Activated naive CD4-positive, alpha-beta T cell treated with anti-CD3 and anti-CD28 coated beads, Interleukin-2, amount 50 U/mL, for 16 hours (primary cell): ENCODE data around the gene MTNR1A.
"Not testable (repeated sequence)": the region's sequence is repeated elsewhere in the genome, so short reads cannot be mapped to it uniquely, and the experiment has no call there.

Experiments
- DNase-seq: peaks from one replicate; pipeline ENCODE4 v3.0.0-alpha.2; 2020

The MTNR1A gene

GRCh38 chr4:186560647-186561046 is 5.3 kb upstream of the MTNR1A start:
- no peak for DNase-seq

GRCh38 chr4:186557486-186557885 is 2.1 kb upstream of the MTNR1A start:
- no peak for DNase-seq

GRCh38 chr4:186557061-186557460 is 1.7 kb upstream of the MTNR1A start:
- DNase-seq: no peak

DNA sequence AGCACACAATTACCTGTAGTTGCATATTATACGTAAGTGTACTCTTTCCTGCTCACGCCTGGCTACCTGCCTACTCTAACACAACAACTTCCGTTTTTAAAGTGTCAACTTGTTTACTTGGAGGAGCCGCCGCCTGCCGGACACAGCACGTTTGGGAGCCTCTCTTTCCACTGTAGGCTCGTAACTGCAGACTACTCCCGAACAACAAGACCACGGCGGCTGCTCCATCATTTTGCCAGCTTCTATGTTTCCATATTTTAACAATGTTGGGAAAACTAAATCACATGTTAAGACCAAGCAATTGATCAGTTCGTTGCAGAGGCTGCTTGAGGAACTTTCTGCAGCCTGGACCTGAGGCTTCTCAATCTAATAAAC is 841 bp downstream of the MTNR1A start:
- DNase-seq: no peak

DNA sequence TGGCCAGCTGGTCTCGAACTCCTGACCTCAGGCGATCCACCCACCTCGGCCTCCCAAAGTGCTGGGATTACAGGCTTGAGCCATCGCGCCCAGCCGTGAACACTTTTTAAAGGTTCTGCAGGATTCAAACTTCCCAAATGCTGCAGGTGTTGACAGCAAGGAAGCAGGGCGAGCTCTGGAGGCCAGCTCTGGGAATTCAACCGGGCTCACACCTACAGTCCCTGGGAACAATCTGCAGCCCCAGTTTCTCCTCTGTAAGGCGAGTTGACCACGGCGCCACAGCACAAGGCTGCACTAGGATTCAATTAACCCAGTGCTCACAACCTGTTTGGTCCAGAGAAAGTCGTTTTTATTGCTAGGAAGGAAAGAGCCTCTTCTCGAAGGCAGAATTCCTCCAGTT is 1.6 kb downstream of the MTNR1A start:
- no peak for DNase-seq

DNA sequence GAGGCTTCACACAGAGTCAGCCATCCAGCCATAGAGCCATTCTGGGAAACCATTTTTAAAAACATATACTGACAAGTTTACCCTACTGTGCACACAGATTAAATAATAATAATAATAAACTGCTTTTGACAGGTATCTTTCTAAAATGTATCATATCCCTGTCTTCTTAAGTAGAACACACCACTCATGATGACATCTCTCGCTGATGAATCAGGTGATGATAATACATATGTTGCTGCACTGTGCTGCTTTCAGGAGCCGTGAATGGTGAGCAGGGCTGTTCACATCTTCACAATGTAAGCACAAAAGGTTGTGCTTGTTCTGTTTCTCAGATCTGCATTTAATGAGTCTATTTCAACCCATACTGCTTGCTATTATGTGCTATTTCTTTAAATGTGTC is 3.5 kb downstream of the MTNR1A start:
- DNase-seq: no peak

GRCh38 chr4:186545436-186545835 is 9.9 kb downstream of the MTNR1A start:
- no peak for DNase-seq

- DNase-seq: no peak
These were observed 12.2 kb downstream of the MTNR1A start for GRCh38 chr4:186543206-186543605.

GRCh38 chr4:186541801-186542200 is 13.6 kb downstream of the MTNR1A start:
- no peak for DNase-seq

- no peak for DNase-seq
These were observed 17.4 kb downstream of the MTNR1A start for GRCh38 chr4:186537843-186538521.

GRCh38 chr4:186536285-186536684 is 19.1 kb downstream of the MTNR1A start:
- no peak for DNase-seq

GRCh38 chr4:186534056-186534455 is 21.3 kb downstream of the MTNR1A start:
- DNase-seq: no peak

GRCh38 chr4:186523927-186524326 is 31.4 kb downstream of the MTNR1A start:
- DNase-seq: not testable (repeated sequence)

DNA sequence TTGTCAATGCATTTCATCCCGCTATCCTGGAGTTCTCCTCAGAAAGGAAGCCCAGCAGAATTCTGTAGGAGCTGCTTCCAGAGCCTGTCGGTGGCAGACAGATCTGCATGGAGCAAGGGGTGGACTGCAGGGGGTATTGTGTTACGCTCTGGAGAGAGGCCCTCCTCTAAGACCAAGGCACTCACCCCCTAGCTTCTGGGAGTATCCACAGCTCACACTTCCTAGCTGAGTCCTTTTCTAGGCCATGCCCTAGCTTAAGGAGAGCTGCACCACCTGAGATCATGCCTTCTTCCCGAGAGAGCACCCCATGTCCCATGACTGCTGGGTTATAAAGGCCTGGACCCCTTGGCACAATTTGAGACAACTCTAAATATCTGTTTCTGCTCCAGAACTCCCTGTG is 39.1 kb downstream of the MTNR1A start:
- DNase-seq: no peak

DNA sequence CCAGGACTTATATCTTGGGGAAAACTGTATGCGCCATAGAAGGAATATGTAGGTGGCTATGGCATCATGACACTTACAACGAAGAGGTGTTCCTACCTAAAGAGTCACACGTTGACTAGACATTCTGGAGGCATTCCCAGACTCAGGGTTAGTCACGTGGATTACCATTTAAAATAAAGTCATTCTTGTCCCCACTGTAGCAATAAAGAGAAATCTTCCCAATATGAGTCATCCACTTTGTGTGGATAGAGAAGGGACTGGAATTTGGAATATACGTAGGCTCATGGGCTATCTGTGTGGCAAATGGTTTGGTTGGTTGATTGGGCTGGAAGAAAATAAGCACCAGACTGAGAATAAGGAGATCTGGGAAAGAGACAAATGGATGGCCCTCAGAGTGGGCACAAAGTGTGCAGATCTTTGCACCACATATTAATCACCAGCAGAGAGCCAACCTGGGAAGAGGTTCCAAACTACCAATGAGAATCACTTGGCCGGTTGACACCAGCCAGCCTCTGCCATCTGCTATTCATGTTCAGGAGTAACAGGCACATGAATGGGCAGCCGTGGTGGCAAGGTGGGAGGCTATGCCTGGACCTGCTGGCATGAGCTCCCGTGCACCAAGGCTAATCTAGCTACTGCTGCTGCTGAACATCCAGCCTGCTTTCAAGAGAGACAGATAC is 41.0 kb downstream of the MTNR1A start:
- DNase-seq: no peak

GRCh38 chr4:186504771-186505170 is 50.6 kb downstream of the MTNR1A start:
- DNase-seq: not testable (repeated sequence)

DNA sequence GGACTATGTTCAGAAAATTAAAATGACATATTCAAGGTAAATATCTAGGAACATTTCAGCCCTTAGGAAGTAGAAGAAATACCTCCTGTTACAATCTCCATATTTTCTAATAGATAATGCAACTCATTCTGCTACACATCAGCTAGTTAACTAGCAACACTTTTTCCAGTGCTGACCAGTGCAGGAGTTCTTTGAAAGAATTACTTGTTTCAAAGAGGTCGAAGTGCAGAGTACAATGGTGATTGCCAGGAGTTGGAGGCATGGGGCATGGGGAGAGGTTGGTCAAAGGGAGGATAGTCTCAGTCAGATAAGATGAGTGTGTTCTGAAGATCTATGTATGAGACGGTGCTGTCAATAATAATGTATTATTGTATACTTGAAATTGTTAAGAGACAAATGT is 53.1 kb downstream of the MTNR1A start:
- no peak for DNase-seq

- DNase-seq: no peak
These were observed 53.8 kb downstream of the MTNR1A start for GRCh38 chr4:186501554-186501953.

DNA sequence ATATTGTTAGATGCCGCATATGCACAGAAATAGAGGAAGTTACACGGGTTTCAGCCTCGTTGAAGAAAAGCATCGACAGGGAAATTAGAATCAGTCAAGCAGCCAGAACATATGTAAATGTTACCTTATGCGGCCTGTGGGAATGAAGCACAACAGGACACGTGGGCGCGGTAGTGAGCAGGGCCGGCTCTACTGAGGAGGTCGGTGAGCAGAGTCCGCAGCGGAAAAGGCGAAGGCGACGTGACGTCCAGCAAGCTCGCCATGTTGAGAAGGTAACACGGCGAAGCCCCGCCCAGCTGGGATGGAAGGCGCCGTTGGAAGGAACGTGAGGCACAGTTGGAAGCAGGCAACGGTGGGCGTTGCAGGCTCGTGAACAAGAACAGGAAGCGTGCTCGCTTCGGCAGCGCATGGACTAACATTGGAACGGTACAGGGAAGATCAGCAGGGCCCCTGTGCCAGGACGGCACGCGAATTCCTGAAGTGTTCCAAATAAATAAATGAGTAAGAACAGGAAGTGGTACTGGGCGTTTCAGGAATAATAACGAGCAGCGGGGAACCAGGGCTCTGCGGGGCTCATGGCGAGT is 54.6 kb downstream of the MTNR1A start:
- DNase-seq: no peak

GRCh38 chr4:186499467-186499866 is 55.9 kb downstream of the MTNR1A start:
- no peak for DNase-seq

DNA sequence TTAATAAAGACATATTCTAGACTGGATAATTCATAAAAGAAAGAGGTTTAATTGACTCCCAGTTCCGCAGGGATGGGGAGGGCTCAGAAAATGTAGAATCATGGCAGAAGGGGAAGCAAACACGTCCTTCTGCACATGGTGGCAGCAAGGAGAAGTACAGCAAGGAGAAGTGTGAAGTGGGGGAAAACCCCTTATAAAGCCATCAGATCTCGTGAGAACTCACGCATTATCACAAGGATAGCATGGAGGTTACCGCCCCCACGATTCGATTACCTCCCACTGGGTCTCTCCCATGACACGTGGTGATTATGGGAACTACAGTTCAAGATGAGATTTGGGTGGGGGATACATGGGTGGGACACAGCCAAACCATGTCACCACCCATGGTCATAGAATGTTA is 58.3 kb downstream of the MTNR1A start:
- DNase-seq: no peak

DNA sequence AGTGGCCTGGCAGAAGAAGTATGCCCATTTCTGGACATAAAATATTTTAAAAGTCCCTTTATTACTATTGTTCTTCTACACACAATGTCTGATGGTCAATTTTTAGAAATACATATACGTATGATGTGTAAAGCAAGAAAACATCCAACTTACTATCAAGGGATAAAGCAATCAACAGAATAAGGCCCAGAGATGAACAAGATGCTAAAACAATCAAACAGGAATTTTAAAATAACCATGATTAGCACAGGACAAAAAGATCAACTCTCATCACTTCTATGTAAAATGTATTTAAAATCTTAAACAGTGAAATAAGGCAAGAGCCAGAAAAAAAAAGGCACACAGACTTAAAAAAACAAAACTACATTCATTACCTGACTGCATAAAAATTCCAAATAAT is 60.9 kb downstream of the MTNR1A start:
- DNase-seq: no peak

DNA sequence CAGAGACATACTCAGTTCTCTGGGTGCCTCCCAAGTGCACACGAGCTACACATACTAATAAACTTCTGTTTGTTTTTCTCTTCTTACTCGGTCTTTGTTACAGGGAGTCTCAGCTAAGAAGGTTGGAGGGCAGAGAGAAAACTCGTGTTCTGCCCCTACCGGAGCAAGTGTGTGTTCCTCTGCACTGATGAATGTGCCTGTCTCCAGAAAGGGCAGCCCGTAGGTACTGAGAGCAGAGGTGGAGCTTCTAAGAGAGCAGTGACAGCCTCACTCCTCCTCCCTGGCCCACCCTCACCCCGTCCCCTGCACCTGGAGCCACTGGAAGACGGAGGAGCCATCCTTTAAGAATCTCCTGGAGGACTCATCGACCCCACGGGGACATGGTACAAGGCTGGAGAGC is 67.6 kb downstream of the MTNR1A start:
- DNase-seq: no peak

DNA sequence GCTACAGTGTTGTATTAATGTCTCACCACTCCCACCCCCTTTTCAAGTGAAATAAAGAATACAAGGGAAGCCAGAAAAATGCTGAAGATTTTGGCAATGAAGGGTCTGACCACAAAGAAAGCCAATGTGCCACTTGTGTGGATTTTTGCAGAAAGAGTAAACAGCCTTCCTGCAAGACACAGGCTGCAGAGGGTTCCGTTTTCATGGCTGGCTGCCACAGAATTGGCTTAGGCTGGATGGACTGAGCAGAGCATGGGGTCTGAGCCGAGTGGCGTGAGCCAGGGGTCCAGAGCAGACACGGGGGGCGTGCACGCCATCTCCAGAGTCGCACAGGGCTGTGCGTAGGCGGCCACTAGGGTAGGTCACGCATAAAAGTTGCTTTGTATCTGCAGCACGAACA is 69.2 kb downstream of the MTNR1A start:
- no peak for DNase-seq
